Effector CD8-positive, alpha-beta T cell (primary cell): Measurements from ENCODE around the gene TMEM179.
"Not testable (repeated sequence)": the region's sequence is repeated elsewhere in the genome, so short reads cannot be mapped to it uniquely, and the experiment has no call there.

Experiments used
- DNase-seq: peaks from one replicate; lab custom pipeline; 2025; lab: John Stamatoyannopoulos, UW
- total RNA-seq, 4 experiments: gene quantifications; one replicate each; lab custom pipeline; 2026; lab: John Stamatoyannopoulos, UW

The TMEM179 gene
- 0 to 0.71 (median 0) reads per million in 4 experiments for total RNA-seq

DNA sequence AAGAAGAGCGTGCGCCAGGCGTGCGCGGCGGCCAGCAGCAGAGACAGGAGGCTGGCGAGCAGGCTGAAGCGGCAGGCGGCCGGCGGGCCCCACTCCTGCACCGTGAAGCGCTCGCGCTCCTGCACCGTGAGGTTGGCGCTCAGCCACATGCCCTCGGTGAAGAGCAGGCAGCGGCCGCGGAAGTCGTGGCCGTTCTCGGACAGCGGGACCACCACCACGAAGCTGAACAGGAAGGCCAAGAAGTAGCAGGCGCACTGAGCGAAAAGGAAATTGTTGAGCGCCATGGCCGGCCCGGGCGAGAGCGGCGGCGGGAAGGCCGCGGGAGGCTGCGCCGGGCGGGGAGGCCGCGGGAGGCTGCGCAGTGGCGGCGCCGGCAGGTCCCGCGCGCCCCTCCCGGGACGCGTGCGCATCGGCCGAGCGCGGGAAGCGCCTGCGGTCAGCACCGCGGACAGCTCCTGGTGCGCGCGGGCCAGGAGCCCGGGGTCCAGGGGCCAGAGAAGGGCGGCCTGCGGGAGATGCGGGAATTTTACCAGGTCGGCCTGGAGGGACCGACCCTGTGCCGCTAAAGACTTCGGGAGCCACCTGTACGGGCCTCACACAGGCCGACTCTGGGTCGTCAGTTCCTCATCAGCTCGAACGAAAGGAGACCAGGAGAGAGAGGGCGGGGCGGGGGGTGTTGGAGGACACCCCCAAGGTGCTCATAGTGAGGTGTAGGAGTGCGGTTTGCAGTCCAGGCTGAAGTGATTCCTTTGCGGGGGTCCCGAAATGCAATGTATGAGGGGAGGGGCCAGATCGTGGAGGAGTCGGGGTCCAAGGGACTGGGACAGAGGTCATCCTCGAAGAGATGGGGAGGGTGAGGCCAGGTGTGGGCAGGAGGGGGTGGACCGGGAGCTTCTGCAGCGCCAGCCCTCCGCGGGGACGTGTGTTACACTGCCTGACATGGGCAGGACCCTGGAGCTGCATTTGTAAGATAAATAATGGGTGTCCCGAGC is at the start of gene TMEM179:
TSS of gene TMEM179 (minus strand) at position 315 of the 992 bp plus-strand sequence. CDS start at position 284, 31 bp downstream.
- no peak for DNase-seq

DNA sequence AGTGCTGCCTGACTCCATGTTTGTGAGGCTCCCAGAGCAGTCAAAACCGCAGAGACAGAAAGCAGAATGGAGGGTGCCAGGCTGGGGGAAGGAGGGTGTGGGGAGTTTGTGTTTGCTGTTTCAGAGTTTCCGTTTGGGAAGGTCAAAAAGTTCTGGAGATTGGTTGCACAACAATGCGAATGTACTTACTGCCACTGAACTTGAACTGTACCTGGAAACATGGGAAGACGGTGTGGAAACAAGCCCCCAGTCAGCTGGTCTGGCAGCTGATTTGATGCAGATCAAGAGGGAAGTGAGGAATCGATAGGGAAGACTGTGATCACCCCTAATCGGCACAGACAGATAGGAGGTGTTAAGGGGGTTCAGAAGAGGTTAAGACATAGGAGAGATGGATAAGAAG is 49.5 kb upstream of the TMEM179 start:
- DNase-seq: no peak

DNA sequence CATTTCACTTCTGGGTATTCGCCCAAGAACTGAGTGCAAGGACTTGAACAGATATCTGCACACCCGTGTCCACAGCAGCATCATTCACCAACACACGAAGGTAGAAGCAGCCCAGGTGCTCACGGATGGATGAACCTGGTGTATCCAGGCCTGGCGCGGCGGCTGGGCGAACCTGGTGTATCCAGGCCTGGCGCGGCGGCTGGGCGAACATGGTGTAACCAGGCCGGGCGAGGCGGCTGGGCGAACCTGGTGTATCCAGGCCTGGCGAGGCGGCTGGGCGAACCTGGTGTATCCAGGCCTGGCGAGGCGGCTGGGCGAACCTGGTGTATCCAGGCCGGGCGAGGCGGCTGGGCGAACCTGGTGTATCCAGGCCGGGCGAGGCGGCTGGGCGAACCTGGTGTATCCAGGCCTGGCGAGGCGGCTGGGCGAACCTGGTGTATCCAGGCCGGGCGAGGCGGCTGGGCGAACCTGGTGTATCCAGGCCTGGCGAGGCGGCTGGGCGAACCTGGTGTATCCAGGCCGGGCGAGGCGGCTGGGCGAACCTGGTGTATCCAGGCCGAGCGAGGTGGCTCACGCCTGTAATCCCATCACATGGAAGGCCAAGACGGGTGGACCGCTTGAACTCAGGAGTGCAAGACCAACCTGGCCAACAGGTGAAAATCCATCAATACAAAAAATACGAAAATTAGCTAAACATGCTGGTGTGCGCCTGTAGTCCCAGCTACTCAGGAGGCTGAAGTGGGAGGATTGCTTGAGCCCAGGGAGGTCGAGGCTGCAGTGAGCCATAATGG is 48.8 kb upstream of the TMEM179 start:
- DNase-seq: not testable (repeated sequence)

DNA sequence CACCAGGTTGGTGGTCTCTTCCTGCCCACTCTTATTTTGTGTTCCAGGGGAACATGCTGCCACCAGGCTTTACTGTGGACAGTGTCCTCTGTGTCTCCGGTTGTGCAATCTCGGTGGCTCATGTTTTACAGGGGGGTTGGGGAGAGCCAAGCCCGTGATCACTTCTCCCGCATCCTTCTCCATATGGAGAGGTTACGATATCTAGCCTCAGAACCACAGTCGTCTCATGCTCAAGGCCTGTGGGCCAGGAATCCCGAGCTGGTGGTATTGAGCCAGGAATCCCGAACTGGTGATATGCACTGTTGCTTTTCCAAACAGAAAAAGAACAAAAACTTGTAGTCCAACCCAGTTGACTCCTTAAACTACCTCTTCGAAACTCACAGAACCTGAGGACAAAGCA is 47.8 kb upstream of the TMEM179 start:
- no peak for DNase-seq

DNA sequence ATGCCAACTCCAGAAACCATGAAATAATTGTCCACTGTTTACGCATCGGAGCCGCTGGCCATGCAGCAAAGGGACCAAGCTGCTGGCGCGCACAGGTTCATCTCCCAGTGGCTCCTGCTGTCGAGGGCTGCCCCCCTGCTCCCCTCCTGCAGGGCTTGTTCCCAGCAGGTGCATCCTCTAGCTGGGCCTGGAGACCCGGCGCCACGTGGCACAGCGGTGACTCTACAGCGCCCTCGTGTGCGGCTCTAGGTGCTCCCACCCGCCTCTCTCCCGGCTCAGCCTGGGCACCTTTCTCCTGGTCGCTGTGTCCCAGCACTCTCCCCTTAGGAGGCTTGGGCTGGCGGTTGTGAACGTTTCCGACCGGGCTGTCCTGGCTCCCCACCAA is 47.3 kb upstream of the TMEM179 start:
- DNase-seq: no peak

DNA sequence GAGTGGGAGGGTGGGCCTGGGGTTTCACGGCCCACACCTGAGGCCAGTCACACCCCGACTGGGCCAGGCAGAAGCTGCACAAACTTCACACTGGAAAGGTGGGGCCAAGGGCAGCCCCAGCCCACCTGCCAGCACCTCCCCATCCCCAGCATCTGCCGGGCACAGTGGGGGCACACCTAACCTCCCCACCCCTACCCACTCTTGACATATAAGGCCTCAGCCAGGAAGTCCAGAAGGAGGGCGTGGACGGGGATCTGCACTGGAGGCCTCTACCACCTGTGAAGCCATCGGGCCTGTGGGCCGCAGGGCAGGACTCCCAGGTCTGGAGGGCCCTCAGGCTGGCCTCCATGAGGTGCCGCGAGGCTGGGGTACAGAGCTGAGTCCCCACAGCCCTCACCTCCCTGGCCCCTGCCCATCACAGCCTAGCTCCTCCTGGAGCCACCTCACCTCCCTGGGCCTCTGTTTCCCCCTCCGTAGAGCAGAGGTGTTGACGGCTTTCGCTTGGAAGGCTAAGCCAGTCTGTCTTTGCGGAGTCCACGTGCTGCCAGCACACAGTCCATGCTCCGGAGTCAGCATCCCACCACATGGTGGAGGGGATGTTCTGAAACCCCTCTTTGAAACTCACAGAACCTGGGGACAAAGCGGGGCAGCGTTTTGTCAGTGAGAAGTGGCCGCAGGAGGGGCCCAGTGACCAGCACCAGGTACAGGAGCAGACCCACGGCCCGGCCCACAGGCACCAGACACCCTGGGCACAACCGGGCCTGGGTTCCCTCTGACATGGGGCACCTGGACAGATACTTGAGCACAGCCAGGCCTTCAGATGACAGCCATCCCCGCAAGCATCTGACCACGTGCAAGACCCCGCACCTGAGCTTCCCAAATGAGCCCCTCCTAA is 46.7 kb upstream of the TMEM179 start:
- no peak for DNase-seq

DNA sequence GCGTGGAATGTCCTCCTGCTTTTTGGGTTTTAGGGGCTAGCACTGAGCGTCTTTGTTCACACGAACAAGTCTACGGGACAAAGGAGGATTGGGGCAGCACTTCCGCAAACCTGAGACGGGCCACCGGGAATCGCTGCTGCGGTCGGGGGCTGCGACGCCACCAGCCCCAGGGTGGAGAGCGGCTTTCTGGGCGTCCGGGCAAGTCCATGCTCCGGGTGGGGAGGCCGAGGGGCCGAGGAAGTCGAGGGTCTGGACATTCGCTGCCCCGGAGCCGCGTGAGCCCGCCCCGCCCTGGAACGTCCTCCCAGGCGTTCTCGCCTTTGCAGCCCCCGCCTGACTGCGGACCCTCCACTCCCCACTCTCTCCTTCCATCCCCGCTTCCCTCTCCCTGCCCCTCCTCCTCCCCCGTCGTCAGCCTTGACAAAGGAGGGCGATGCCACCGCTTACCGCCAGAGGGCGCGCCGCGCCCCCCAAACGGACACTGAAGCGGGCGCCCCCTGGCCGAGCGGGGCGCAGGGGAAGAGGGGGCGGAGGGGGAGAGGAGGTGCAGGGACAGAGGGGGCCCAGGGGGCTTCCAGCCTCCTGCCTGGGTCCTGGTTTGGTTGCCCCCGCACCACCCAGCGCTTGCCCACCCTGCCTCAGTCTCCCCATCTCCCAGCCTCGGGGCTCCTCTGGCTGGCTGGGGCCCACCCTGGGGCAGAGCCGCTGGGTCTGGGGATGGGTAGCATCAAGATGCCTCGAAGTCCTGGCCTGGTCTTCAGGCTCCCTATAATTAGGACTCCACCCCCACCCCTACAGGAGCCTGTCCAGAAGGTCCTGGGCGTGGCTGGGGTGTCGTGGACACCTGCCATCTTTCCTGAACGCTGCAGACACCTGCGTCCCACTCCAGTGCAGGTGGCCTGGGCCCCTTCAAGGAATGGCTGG is 45.7 kb upstream of the TMEM179 start:
- peak; percentile 74 for DNase-seq

DNA sequence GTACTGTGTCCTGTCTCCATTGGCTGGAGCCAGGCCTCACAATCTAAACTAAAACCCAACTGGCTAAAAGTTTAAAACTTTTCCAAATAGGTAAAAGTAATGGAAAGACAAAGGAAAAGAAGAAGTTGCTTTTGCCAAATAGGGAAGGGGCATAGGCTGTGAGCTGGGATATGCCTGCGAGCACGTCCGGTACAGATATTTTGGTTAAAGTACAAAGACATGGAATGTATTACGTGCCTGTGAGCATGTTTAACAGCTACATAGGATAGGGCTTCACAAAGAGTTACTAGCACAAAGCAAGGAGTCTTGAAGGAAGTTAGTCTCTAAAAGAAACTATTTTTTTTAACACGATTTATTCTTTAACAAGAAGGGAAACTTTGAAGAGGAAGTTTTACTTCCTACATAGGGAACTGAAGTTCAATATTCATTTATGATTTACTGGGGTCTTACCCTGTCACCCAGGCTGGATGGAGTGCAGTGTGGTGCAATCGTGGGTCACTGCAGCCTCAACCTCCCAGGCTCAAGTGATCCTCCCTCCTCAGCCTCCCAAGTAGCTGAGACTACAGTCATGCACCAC is 43.0 kb upstream of the TMEM179 start:
- DNase-seq: no peak

DNA sequence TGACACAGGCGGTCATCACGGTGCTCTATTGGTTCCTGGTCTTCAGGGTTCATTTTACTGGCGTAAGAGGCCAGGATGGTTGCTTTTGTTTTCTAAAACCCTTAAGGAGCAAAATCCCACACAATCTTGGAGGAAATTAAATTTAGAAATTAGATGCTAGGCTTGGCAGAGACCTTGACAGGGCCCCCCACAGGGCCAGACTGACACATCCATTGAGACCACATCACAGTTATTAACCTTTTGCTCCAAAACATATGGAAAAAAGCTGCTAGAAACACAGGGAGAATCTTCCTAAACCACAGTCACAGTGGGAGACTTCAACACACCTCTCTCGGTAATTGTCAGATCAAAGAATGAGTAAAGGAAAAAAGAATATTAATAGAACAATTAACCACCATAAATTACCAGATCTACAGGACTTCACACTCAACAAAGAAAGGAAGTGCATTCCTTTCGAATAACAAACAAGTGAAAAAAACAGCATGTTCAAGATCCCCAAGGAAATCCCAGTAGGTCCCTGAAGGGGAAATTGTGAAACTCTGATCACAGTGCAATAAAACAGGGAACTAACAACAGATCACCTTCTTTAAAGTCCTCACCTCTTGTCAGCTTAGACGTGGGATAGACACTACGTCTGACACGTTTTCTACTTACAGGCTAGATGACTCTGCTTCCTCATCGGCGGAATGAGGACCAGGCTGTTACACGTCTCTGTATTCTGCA is 40.2 kb upstream of the TMEM179 start:
- DNase-seq: no peak

DNA sequence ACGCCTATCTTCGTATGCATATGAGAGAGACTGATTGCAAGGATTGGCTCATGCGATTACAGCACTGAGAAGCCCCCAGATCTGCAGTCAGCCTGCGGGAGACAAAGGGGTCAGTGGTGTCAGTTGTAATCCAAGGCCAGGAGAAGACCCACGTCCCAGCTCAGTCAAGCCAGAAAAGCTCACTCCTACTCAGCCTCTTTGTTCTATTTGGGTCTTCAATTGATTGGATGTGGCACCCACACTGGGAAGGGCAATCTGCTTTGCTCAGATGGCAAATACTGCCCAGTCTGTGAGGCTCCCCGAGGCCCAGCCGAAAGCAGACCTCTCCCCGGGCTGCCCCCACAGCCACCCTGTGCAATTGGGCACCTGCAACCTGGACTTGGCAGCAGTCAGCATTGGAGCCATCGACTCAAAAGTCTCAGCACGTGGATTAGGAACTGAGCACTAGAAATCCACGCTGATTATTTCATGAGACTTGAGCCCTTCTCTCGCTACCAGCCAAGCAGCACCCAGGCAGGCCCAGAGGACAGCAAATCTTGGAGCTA is 39.6 kb upstream of the TMEM179 start:
- DNase-seq: no peak

DNA sequence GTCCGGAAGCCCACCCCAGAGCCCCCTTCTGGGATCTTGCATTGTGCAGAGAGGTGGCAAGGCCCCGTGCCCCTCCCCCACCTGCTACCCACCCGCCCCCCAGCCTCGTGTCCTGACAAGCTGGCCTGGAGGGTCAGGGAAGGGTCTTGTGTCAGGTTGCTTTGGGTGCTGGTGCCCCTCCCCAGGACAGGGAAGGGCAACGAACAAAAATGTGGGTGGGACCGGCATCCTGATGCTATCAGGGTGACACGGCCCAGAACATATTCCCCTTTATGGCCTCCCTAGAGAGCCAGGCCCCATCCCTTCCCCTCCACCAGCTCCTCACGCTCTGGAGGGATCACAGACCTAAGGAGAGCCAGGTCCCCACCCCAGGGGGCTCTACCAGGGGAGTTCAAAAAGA is 38.7 kb upstream of the TMEM179 start:
- DNase-seq: no peak

DNA sequence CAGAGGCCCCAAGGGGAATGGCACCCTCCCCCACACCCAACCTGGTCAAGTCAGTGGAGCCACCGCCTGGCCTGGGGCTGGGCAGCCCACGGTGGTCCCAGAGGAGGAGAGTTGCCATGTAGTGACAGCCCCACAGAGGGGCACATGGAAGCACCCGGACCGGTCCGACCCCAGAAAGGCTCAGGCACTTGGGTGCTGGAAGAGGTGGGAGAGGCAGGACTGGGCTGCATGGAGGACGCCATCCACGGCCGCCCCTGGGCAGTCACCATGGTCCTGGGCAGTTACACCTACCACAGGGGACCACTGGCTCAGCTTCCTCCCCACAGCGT is 37.9 kb upstream of the TMEM179 start:
- no peak for DNase-seq

DNA sequence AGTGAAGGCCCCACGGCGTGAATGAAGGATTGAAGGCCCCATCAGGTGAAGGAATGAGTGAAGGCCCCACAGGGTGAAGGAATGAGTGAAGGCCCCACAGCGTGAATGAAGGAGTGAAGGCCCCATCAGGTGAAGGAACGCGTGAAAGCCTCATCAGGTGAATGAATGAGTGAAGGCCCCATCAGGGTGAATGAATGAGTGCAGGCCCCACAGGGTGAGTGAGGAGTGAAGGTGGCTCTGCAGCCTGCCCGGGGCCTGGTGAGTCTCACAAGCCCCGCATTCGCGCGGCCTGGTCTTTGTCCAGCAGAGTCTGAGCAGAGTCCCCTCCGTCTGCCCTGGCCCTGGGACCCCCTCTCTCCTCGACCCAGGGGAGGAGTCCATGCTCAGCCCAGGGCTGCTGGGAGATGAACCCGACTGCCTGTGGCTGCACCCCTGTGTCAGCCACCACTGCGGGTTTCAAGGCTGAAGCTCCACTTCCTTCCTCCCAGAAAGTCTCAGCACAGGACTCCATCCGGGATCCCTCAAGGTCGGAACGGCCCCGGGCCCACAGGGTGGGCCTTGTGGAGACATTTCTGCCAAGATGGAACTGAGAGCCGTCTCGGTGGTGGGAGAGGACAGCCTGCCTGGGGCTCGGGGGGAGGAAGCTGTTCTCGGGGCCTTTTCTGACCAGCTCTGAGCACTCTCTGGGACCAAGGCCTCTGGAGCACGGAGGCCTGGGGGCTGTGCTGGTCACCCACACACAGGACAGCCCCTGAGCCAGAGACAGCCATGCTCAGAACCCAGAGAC is 37.4 kb upstream of the TMEM179 start:
- DNase-seq: no peak

DNA sequence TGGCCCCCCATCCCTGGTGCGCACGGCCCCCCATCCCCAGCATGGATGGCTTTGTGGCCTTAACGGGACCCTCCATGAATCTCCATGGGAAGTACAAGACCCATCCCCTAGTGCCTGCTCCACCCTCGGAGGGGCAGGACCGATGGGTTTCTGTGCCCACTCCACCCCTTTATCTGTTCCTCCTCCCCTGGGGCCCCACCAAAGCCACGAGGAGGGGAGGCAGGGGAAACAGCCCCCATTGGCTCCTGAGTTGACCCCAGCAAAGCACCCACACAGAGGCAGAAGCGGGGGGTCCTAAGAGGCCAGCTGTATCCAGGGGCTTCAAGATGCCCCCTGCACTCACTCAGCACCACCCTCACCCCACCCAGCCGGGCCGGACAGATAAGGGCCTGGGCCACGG is 36.1 kb upstream of the TMEM179 start:
- no peak for DNase-seq

DNA sequence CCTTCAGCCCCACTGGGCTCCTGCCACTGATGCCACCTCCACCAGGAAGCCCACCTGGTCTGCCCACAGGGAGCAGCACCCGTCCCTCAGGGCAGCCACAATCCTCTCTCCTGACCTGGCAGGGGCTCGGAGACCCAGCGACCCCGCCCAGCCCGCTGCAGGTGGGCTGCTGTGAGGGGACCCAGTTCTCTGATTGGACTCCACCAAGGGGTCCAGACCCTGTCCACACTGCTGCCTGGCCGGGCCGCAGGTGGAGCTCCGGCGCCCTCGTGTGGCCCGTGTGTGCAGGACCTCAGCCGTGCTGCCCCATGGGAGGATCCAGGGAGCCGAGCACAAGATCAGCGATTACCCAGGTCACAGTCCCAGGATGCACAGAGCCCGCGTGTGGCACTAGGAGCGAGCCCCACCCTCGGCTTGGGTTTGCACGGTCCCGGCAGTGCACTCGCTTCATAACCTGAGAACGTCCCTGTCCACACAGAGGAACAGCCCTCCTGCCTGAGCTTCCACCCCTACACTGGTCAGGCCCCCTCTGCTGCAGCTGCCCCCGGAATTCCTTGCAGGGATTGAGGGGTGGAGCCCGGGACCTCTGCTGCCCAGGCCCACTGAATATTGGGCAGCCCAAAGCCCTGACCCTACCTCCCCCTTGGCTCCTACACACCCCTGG is 35.4 kb upstream of the TMEM179 start:
- DNase-seq: peak; percentile 19

DNA sequence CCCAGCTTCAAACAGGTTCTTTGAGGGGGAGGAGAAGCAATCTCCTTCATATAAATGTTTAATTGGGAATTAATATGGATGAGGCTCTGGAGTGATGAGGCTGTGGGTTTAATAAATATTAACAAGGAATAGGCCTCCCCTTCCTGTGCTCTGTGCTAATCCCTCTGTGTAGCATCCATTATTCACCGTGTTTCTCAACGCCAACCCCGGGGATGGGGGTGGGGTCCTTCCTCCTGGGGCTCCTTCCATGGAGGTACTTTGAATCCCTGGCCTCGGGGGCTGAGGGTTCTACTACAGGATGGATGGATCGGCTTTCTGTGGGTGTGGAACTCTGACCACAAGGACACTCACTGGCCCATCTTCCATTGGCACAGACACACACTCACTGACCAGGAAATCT is 34.9 kb upstream of the TMEM179 start:
- no peak for DNase-seq

DNA sequence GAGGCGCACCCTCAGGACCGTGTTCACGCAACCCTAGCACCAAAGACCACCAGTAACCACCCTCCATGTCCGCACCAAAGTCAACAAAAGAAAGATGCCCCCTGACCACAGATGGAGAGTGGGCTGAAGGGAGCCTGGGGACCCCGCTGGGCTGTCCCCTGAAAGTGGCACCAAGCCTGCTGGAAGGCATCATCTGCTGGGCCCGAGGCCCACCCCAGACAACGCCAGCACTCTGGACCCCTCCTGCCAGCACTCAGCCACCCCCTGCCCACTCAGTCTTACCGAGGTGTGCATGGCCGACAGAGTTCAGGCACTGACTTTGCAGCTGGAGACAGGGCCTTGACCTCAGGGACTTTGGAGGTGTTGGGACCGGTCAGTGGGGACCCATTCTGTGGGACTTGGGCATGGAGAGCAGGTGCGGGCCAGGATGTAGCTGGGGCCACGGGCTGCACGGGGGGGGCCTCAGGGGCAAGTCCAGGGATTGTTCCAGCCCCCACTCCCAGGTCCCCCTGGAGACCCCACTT is 34.4 kb upstream of the TMEM179 start:
- no peak for DNase-seq

DNA sequence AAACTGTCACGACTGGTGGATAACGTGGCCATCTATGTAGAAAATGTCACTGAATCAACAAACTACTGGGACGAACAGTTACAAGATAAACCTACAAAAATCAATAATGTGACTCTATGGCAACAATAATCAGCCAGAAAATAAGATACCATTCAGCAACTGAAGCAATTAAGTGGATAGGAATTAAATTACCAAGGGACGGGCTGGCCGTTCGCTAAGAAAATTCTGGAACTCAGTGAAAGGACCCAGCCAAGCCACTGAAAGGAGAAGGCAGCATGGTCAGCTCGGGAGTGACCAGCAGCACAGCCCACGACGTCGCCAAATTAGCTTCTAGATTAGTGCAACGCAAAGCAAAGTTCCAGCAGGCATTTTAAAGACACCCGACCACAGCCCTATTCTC is 33.6 kb upstream of the TMEM179 start:
- no peak for DNase-seq
